NCI-H187 (cell line): ENCODE measurements around the gene RAB3IP.

Experiments used
- DNase-seq, 2 experiments: peaks; one replicate each; lab custom pipeline; 2025; lab: John Stamatoyannopoulos, UW

Gene RAB3IP, protein sequence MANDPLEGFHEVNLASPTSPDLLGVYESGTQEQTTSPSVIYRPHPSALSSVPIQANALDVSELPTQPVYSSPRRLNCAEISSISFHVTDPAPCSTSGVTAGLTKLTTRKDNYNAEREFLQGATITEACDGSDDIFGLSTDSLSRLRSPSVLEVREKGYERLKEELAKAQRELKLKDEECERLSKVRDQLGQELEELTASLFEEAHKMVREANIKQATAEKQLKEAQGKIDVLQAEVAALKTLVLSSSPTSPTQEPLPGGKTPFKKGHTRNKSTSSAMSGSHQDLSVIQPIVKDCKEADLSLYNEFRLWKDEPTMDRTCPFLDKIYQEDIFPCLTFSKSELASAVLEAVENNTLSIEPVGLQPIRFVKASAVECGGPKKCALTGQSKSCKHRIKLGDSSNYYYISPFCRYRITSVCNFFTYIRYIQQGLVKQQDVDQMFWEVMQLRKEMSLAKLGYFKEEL

GRCh38 chr12:69738351-69739286 lies at the start of gene RAB3IP:
Gene RAB3IP (plus strand): TSS chr12:69738860. CDS start chr12:69755409, 16,549 bp downstream.
- DNase-seq: peak; percentile 86 to 87

DNA sequence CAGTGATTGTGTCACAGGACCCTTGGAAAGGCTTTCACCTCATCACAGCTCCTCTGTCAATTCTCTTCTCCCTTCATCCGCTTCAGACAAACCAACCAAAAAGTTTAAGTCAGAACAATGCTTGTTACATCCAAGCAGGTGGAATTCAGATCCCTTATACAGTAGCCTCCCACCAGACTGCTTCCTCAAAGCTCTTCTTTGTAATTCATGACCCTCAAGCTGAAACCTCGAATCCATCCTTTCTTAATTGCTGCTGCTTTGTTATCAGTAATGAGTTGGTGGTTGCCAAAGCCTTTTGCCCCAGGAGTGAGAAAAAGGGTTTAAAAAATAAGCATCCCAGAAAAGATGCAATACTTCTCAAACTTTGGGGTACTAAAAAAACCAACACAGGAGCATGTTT lies 49.0 kb upstream of the RAB3IP start:
- DNase-seq: no peak

DNA sequence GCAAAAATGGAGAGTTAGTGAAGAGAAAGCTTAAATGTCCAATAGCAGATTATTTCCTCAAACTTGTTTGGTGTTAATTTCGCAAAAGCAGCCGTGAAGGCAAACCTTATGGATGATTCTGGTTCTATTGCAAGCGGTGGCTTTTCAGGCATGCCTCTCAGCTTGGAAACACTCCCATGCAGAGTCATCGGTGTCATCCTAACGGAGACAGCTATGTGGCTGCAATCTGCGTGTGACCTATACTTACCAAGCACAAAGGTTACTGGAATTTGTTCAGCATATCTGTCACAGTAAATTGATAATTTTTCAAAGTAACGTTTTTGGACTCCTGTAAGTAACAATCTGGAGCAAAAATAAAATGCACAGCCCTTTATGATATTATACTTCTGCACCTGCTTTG lies 44.5 kb upstream of the RAB3IP start:
- DNase-seq: no peak

GRCh38 chr12:69698054-69698453 lies 40.6 kb upstream of the RAB3IP start:
- DNase-seq: no peak

DNA sequence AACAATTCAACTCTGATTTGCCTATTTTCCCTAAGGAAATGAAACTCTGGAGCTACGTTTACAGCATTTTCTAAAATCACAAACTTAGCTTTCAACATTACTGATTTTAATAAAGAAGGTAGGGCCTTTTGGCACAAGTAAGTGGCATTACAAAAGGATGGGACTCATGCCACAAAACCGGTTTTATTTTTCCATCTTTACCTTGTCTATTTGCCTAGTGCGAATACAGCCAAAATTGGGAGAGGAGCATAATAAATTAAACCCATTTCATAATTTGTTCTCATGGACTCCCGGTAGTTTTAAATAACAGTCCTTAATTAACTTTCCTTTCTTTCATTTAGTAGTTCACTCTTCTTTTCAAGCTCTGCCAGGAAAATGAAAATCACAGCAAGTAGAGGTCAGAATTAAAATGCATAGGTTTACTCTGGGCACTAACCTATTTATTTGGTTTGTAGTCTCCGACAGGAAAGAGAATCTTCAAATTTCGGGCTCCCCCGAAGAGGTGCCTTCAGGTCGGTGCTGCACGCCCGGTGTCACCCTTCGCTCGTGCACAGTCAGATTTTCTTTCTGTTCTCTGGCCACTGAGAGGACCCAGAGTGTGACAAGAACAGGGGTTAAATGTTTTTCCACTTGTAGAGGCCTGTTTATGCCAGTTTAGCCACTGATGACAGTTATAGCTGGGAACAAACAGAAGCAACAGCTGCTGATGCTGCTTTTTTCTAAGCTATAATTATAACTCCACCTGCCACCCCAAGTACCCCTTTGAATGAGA lies 39.7 kb upstream of the RAB3IP start, which contains the start of gene BEST3:
BEST3 (minus strand) TSS at position 535 of the 772 bp plus-strand sequence. CDS start 1,505 bp downstream, outside the sequence.
- peak; percentile 70 to 77 for DNase-seq

GRCh38 chr12:69701826-69702225 lies 36.8 kb upstream of the RAB3IP start:
- DNase-seq: no peak

DNA sequence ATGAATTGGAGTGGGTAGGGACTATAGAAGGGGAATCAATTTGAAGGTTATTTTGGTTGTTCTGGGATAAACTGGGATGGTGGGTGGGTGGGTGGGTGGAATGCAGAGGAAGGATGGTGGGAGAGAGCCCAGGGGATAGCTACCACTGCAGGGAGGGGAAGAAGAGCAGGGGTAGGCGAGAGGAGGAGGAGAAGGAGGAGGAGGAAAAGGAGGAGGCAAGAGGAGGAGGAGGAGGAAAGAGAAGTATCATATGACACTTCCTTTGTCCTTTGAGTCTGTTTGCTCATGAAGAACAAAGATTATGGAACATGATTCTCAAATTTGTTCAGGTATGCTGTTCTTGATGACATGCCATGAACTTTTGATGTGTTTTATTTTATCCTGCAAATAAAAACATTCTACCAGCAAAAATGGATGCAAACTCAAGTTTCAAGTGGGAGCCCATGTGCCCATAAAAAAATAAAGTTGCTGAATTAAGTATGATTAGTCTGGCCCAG lies 35.5 kb upstream of the RAB3IP start:
- DNase-seq: no peak

GRCh38 chr12:69704357-69704756 lies 34.3 kb upstream of the RAB3IP start:
- no peak for DNase-seq

GRCh38 chr12:69708649-69709048 lies 30.0 kb upstream of the RAB3IP start:
- DNase-seq: no peak

DNA sequence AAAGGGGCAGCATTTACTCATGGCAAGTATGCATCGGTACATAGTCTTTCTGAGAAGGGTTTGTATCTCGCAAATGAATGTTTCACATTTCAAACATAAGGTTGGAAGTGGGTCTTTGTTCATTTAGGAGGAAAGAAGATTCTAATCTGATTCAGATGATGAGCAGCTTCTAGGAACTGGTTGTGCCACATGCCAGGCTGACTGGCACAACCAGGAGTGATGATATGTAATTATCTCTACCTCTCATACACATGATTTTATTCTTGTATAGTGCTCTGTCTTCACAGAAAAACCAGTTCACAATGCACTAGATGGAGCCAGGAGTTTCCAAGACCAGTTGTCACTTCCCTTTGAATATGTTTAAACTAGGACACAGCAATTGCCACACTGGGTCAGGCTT lies 25.8 kb upstream of the RAB3IP start:
- DNase-seq: no peak

DNA sequence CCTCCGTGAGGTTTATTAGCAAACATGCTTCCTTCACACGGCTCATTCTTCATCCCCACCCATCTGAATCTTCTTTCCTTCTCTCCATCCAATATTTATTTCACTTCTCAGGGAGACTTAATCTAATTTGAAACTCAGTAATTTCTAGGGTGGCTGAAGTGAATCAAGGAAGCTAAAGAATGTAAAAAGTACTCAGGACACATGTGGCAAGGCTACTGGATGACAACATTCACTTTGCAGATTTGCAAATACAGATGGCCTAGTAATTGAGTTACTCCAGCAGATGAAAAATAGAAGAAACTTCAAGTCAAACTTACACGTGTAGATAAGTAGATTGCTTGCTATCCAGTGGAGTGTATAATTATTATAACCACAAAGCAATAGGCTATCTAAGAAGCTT lies 24.1 kb upstream of the RAB3IP start:
- no peak for DNase-seq

DNA sequence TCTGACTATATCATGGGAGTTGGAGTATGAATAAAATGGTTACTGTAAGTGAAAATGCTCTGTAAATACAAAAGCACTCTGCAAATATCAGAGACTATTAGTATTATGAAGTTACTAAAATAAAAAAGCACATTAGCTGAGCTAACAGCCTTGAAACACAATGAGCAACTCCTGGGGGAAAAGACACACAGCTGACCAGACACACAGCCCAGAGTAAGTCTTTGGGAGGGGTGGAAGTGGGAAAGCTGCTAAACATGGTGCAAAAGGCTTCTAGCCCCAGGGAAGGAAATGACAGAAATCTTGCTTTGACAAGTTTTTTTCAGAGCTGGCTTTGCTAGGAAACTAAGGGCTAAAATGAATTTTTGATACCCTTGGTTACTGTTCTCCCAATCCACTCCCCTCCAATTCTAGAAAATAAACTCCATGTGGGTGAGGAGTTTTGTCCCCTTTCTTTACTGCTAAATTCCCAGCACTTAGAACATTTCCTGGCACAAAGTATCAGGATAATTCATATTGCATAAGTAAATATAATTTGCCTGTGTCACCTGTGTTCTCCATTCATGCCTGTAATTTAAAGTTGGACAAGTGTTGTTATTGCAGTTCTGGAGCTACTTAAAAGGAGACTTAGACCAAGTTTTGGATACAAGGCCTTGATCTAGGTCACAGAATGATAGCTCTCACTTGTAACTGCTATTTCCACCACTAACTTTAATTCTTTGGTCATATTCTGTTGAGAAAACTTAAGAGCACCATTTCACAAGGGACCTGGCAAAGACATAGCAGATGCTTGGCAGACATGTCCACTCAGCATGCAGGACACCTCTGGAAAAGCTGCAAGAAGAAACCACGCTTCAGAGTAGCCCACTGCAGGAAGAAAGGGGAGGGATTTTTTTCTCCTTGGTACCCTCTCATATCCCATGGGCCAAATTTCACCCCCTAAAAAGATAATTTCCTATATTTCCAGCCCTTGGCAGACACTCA lies 19.0 kb upstream of the RAB3IP start:
- DNase-seq: no peak

- DNase-seq: no peak
These were observed 17.9 kb upstream of the RAB3IP start for GRCh38 chr12:69720750-69721149.

- DNase-seq: no peak
These were observed 11.7 kb upstream of the RAB3IP start for GRCh38 chr12:69726922-69727321.

GRCh38 chr12:69732088-69732487 lies 6.6 kb upstream of the RAB3IP start:
- DNase-seq: no peak

DNA sequence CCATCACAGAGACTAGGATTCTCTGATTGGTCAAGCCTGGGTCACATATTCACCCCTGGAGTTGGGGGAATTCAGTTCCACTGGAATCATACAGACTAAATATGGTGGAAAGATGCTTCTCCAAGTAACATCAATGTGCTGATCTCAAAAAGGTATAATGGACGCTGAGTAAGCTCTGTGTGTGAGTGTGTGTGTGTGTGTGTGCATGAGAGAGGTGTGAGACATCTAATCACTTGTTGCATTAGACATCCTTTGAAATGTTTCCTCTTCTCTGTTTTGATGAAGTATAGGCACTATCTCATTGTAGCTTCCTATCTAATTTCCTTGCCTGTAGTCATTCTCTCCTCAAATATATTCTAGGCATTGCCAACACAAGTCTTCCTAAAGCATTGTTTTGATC lies 5.0 kb upstream of the RAB3IP start:
- no peak for DNase-seq

- DNase-seq: peak in 1 of 2 experiments; percentile 76
These were observed 879 bp downstream of the RAB3IP start for GRCh38 chr12:69739287-69740191.

DNA sequence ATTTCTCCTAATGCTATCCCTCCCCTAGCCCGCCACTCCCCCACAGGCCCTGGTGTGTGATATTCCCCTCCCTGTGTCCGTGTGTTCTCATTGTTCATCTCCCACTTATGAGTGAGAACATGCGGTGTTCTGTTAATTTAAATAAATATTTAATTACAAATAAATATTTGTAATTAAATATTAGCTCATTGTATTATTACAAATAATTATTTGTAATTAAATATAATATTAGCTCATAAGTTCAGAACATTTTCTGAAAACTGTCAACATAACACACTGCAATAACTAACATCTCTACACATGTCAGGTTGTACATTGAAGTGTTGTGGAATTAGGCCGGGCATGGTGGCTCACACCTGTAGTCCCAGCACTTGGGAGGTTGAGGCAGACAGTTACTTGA lies 5.4 kb downstream of the RAB3IP start:
- DNase-seq: no peak

DNA sequence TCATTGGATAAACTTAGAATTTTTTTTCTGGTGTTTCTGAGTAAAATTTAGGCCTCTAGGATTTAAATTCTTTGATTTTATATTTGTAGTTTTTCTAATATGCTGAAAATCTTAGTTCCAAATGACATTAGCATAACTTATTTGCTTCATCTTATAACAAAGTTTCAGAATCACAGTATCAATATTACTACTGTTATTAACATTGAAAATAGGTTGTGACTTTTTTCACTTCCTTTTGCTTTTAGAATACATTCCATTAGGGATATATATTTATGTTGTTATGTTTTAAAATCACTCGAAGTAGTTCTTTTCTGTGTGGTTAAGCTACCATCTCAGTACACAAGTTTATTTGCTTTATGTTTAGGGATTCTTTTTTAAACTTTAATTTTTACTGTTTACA lies 12.8 kb downstream of the RAB3IP start:
- DNase-seq: no peak
